Stomach (tissue), 4 donors: Measurements from ENCODE around the gene MCCC2.

ENCODE experiments used
- CTCF ChIP-seq, 7 experiments: fragments of 450-650 bp in 4 of 7; fragments of 200-600 bp in 3 of 7; sonication (generic) in 3 of 7; IDR thresholded peaks; one replicate each; pipeline ENCODE4 v1.5.1; 2016 to 2019; ENCODE audit warnings: antibody characterized with exemption in 7 of 7, control low read depth in 2 of 7, mild to moderate bottlenecking in 1 of 7
- POLR2A ChIP-seq, 4 donors: fragments of 450-650 bp; IDR thresholded peaks; one replicate each; pipeline ENCODE4 v1.6.1; 2016; ENCODE audit warnings: antibody characterized with exemption in 4 of 4, control low read depth in 2 of 4, mild to moderate bottlenecking in 1 of 4, moderate library complexity in 1 of 4

- no peak for TF ChIP-seq CTCF (IDR thresholded peaks at IDR 0.05)
- no peak for TF ChIP-seq POLR2A (IDR thresholded peaks at IDR 0.05)
These were observed 1.4 kb downstream of the MCCC2 start for GRCh38 chr5:71588533-71588885.
